Liver (tissue), 3 donors: ENCODE measurements around the gene CFAP97.

Experiments used
- ATF3 ChIP-seq: IDR thresholded peaks from 2 replicates; pipeline ENCODE4 v1.6.1; 2016; ENCODE audit warnings: antibody characterized with exemption
- FOXA1 ChIP-seq: IDR thresholded peaks from 2 replicates; pipeline ENCODE4 v1.6.1; 2016; ENCODE audit warnings: antibody characterized with exemption
- GABPA ChIP-seq, 2 donors: IDR thresholded peaks in 1 of 2; conservative IDR thresholded peaks in 1 of 2; 2 replicates each; pipeline ENCODE4 v1.6.1; 2016; ENCODE audit warnings: antibody characterized with exemption in 2 of 2, mild to moderate bottlenecking in 1 of 2, moderate library complexity in 1 of 2
- HNF4A ChIP-seq, 2 donors: conservative IDR thresholded peaks; 2 replicates each; pipeline ENCODE4 v1.6.1; 2016; ENCODE audit warnings: antibody characterized with exemption in 2 of 2, mild to moderate bottlenecking in 2 of 2
- JUND ChIP-seq, 2 donors: IDR thresholded peaks; 2 replicates each; pipeline ENCODE4 v1.6.1; 2016; ENCODE audit warnings: antibody characterized with exemption in 2 of 2
- RAD21 ChIP-seq, 2 donors: IDR thresholded peaks; 2 replicates each; pipeline ENCODE4 v1.6.1; 2016; ENCODE audit warnings: antibody characterized with exemption in 2 of 2, mild to moderate bottlenecking in 2 of 2
- RXRA ChIP-seq, 2 donors: IDR thresholded peaks; 2 replicates each; pipeline ENCODE4 v1.6.1; 2017 to 2018; ENCODE audit warnings: antibody characterized with exemption in 2 of 2, mild to moderate bottlenecking in 1 of 2
- SP1 ChIP-seq: IDR thresholded peaks from 2 replicates; pipeline ENCODE4 v1.6.1; 2018; ENCODE audit warnings: antibody characterized with exemption, mild to moderate bottlenecking
- TAF1 ChIP-seq: conservative IDR thresholded peaks from 2 replicates; pipeline ENCODE4 v1.6.1; 2016; ENCODE audit warnings: antibody characterized with exemption, mild to moderate bottlenecking
- YY1 ChIP-seq: IDR thresholded peaks from 2 replicates; pipeline ENCODE4 v1.6.1; 2016; ENCODE audit warnings: antibody characterized with exemption, mild to moderate bottlenecking
- TF ChIP-seq, protein P1 (sequence below): fragments of 150-350 bp; IDR thresholded peaks from 2 replicates; pipeline ENCODE4 v1.5.1; 2017; ENCODE audit warnings: improper control_type of control experiment, low read depth, low read length; ENCODE audit not compliant: missing input control
- TF ChIP-seq, protein P2 (sequence below): IDR thresholded peaks from 2 replicates; pipeline ENCODE4 v1.6.1; 2016; ENCODE audit warnings: antibody characterized with exemption, mild to moderate bottlenecking
- TF ChIP-seq, protein P3 (sequence below): IDR thresholded peaks from 2 replicates; pipeline ENCODE4 v1.6.1; 2016; ENCODE audit warnings: antibody characterized with exemption
- donor health status: healthy.
- donor health status: healthy.

GRCh38 chr4:185227131-185227551, 23.3 kb upstream of the CFAP97 start:
- TF ChIP-seq, protein P1, sequence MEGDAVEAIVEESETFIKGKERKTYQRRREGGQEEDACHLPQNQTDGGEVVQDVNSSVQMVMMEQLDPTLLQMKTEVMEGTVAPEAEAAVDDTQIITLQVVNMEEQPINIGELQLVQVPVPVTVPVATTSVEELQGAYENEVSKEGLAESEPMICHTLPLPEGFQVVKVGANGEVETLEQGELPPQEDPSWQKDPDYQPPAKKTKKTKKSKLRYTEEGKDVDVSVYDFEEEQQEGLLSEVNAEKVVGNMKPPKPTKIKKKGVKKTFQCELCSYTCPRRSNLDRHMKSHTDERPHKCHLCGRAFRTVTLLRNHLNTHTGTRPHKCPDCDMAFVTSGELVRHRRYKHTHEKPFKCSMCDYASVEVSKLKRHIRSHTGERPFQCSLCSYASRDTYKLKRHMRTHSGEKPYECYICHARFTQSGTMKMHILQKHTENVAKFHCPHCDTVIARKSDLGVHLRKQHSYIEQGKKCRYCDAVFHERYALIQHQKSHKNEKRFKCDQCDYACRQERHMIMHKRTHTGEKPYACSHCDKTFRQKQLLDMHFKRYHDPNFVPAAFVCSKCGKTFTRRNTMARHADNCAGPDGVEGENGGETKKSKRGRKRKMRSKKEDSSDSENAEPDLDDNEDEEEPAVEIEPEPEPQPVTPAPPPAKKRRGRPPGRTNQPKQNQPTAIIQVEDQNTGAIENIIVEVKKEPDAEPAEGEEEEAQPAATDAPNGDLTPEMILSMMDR = no peak
- TF ChIP-seq TAF1 (no peak), RAD21 (IDR thresholded peaks at IDR 0.05) (peak; percentile 20 to 48), GABPA (IDR thresholded peaks at IDR 0.05 in 1 of 2, conservative IDR thresholded peaks at IDR 0.05 in 1 of 2) (no peak), SP1 (no peak), JUND (IDR thresholded peaks at IDR 0.05) (no peak), RXRA (IDR thresholded peaks at IDR 0.05) (no peak), YY1 (no peak), HNF4A (conservative IDR thresholded peaks at IDR 0.05) (no peak), ATF3 (no peak), FOXA1 (no peak)
- TF ChIP-seq, protein P2, sequence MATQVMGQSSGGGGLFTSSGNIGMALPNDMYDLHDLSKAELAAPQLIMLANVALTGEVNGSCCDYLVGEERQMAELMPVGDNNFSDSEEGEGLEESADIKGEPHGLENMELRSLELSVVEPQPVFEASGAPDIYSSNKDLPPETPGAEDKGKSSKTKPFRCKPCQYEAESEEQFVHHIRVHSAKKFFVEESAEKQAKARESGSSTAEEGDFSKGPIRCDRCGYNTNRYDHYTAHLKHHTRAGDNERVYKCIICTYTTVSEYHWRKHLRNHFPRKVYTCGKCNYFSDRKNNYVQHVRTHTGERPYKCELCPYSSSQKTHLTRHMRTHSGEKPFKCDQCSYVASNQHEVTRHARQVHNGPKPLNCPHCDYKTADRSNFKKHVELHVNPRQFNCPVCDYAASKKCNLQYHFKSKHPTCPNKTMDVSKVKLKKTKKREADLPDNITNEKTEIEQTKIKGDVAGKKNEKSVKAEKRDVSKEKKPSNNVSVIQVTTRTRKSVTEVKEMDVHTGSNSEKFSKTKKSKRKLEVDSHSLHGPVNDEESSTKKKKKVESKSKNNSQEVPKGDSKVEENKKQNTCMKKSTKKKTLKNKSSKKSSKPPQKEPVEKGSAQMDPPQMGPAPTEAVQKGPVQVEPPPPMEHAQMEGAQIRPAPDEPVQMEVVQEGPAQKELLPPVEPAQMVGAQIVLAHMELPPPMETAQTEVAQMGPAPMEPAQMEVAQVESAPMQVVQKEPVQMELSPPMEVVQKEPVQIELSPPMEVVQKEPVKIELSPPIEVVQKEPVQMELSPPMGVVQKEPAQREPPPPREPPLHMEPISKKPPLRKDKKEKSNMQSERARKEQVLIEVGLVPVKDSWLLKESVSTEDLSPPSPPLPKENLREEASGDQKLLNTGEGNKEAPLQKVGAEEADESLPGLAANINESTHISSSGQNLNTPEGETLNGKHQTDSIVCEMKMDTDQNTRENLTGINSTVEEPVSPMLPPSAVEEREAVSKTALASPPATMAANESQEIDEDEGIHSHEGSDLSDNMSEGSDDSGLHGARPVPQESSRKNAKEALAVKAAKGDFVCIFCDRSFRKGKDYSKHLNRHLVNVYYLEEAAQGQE = no peak
- TF ChIP-seq, protein P3, sequence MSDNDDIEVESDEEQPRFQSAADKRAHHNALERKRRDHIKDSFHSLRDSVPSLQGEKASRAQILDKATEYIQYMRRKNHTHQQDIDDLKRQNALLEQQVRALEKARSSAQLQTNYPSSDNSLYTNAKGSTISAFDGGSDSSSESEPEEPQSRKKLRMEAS = no peak
